ENCODE data around the gene HEYL.
A peak's percentile ranks its signal among the peaks of the same experiment; 100 is the strongest.

HEYL gene

DNA sequence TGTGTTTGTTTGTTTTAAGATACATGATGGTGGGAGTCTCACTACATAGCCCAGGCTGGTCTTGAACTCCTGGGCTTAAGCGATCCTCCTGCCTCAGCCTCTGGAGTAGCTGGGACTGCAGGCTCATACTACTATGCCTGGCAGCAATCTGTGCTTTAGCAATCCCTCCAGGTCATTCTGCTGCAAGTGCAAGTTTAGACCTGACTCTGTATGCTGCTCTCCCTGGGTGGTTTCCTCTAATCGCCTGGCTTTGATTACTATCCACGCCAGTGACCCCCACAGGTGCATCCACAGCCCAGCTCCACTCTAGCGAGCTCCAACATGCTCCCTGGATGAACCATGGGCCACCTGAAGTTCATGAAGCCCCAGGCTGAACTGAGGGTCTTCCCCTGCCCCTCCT lies 47.4 kb downstream of the HEYL start:
- Histone ChIP-seq H3K36me3 (no peaks in the 10 kb centered on the region), H3K9me3 (ENCODE audit: severe bottlenecking) (no peaks in the 10 kb centered on the region), H3K27me3 (ENCODE audit: insufficient read depth, low read depth, severe bottlenecking) (no peaks in the 10 kb centered on the region), H3K4me3 (ENCODE audit: low read depth, low read length) (no peak overlapping the region), H3K27ac (no peak overlapping the region)
- no peak for TF ChIP-seq CTCF (IDR thresholded peaks at IDR 0.05; ENCODE audit: low read depth, low read length)
- DNase-seq = no peak

DNA sequence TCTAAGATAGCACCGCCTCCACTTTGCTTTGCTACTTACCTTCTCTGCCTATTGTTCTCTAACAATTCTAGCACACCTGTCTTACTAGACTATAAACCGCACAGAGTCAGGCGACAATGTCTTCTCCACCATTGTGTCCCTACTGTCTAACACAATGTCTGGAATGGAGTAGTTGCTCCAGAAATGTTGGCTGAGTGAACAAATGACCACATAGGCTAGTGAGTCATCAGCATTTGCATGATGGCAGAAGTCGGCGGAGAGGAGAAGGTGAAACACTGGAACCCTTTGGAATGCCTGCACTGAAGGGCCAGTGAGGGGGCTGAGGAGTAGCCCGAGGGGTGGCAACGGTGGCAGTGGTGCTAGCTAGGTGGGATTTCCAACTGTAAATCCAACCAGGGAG lies 48.9 kb downstream of the HEYL start:
- Histone ChIP-seq H3K36me3 (no peaks in the 10 kb centered on the region), H3K9me3 (ENCODE audit: severe bottlenecking) (no peaks in the 10 kb centered on the region), H3K27ac (no peak overlapping the region), H3K27me3 (ENCODE audit: insufficient read depth, low read depth, severe bottlenecking) (no peaks in the 10 kb centered on the region), H3K4me3 (ENCODE audit: low read depth, low read length) (no peak overlapping the region)
- no peak for TF ChIP-seq CTCF (IDR thresholded peaks at IDR 0.05; ENCODE audit: low read depth, low read length)
- no peak for DNase-seq

GRCh38 chr1:39585933-39586332 lies 53.5 kb downstream of the HEYL start:
- DNase-seq = no peak
- TF ChIP-seq CTCF (IDR thresholded peaks at IDR 0.05; ENCODE audit: low read depth, low read length) = no peak

DNA sequence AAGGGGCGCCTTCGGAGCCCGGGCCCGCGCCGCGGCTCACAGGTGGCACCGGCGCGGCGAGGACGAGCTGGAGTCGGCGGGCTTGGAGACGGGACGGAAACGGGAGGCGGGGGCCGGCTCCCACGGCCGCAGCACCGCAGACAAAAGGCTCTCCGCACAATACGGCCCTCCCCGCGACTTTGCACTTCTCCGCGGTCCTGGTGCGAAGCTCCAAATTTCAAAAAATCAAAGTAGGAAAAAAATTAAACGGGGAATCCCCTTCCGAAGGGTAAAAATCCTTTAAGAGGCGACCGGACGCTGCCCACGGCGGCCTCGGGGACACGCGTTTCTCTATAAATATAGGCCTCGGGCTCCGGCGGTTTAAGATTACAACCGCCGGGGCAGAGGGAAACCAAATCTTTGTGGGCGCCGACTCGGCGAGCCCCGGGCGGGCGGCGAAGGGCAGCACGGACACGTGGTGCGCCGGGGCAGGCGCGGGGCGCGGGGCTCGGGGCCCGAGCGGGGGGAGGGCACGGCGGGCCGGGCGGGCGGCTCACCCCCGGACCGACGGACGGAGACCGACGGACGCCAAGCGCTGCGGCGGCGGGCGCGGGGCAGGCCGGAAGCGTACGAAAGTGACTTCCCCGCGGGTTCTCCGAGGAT lies 63.3 kb downstream of the HEYL start:
- peak overlapping the region; percentile 94 for H3K4me3 ChIP-seq (ENCODE audit: low read depth, low read length)
- peak overlapping the region; percentile 85 for H3K27ac ChIP-seq
- DNase-seq = no peak
- H3K27me3 ChIP-seq (ENCODE audit: insufficient read depth, low read depth, severe bottlenecking) = no peaks in the 10 kb centered on the region
- TF ChIP-seq CTCF (IDR thresholded peaks at IDR 0.05; ENCODE audit: low read depth, low read length) = no peak
- peaks cover 33% of the 10 kb centered on the region for H3K36me3 ChIP-seq
- H3K9me3 ChIP-seq (ENCODE audit: severe bottlenecking) = no peaks in the 10 kb centered on the region

More at GRCh38 chr1:39585933-39586332, 53.5 kb downstream of the HEYL start:
- H3K4me3 ChIP-seq (ENCODE audit: low read depth, low read length) = no peak overlapping the region
- no peak overlapping the region for H3K27ac ChIP-seq
- no peaks in the 10 kb centered on the region for H3K9me3 ChIP-seq (ENCODE audit: severe bottlenecking)
- no peaks in the 10 kb centered on the region for H3K36me3 ChIP-seq
- no peaks in the 10 kb centered on the region for H3K27me3 ChIP-seq (ENCODE audit: insufficient read depth, low read depth, severe bottlenecking)

GRCh38 chr1:39575191-39576015 lies 64.0 kb downstream of the HEYL start:
- Histone ChIP-seq H3K36me3 (peaks cover 40% of the 10 kb centered on the region), H3K27ac (peak overlapping the region; percentile 85), H3K4me3 (ENCODE audit: low read depth, low read length) (peak overlapping the region; percentile 94), H3K9me3 (ENCODE audit: severe bottlenecking) (no peaks in the 10 kb centered on the region), H3K27me3 (ENCODE audit: insufficient read depth, low read depth, severe bottlenecking) (no peaks in the 10 kb centered on the region)
- no peak for TF ChIP-seq CTCF (IDR thresholded peaks at IDR 0.05; ENCODE audit: low read depth, low read length)
- no peak for DNase-seq
